ENCODE results near the gene ZGLP1.

GRCh38 chr19:10255358-10255757, 54.3 kb downstream of the ZGLP1 start:
- TF ChIP-seq CTCF (conservative IDR thresholded peaks at IDR 0.05; ENCODE audit: low read length): no peak
- no peak for TF ChIP-seq EZH2phosphoT487 (IDR thresholded peaks at IDR 0.05; ENCODE audit: borderline replicate concordance)

All from Loucy (cell line).